ENCODE results near the gene DNAH3. TPM values are rescaled to one million over a fixed set of nuclear protein-coding genes. Genes with fewer than 3 reads are reported as not detected.

DNAH3 gene
- total and polyA plus RNA-seq, 2 of the 8 experiments (the other 6 are each of a cell fraction or from before 2014, with no cell fraction given) = 0.57 to 0.71 TPM

DNA sequence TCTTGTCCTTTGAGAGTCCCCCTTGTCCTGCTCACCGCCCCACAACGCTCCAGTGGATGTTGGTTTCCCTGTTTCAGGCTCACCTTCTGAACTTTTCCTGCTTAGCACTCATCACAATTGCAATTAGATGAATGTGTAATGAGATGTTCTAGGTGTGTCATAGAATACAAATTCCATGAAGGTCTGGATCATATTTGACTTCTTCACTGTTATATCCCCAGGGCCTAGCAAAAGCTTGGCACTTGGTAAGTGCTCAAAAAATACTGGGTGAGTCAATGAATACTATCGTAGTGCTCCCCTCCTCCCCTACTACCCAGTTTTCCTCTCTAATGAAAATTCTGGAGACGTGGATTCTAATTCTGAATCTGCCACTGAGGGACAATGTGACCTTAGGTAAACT lies 33.1 kb downstream of the DNAH3 start:
- Histone ChIP-seq H2BK120ac (replicated peaks; ENCODE audit: low read depth, low read length) (no peak overlapping the region), H2AFZ (ENCODE audit: low read length) (no peak overlapping the region), H3K4me1 (replicated peaks in 1 of 4; ENCODE audit: control insufficient read depth in 3 of 4, insufficient read depth in 4 of 4, low read length in 3 of 4) (peaks cover 0 to 10% (median 5%) of the 10 kb centered on the region in 4 experiments; a peak in 3 of 7 replicates), H2BK12ac (ENCODE audit: low read depth, low read length) (no peak overlapping the region), H3K79me1 (ENCODE audit: low read depth, low read length) (no peaks in the 10 kb centered on the region), H2BK15ac (ENCODE audit: low read length) (no peak overlapping the region), H3K9me3 (ENCODE audit: insufficient read depth in 2 of 2, low read depth in 1 of 2, low read length in 1 of 2) (no peaks in the 10 kb centered on the region), H4K20me1 (replicated peaks in 1 of 2; ENCODE audit: control insufficient read depth in 1 of 2, insufficient read depth in 2 of 2, low read length in 2 of 2) (no peaks in the 10 kb centered on the region), H4K8ac (ENCODE audit: extremely low read depth, insufficient read depth, low read length) (no peak overlapping the region), H3K23me2 (ENCODE audit: low read depth, low read length) (no peaks in the 10 kb centered on the region), H3K23ac (ENCODE audit: insufficient read length) (no peak overlapping the region), H2BK5ac (ENCODE audit: low read depth, low read length) (no peak overlapping the region; the same call in 1 of the 2 replicates), H3K18ac (ENCODE audit: extremely low read depth, low read length) (no peak overlapping the region), H2AK5ac (ENCODE audit: low read depth, low read length) (no peak overlapping the region), H3K4me3 (ENCODE audit: extremely low read depth in 1 of 4, insufficient read depth in 2 of 4, low read depth in 3 of 4, low read length in 4 of 4) (no peak overlapping the region), H3K27ac (ENCODE audit: low read depth, low read length) (no peak overlapping the region), H3K4me2 (ENCODE audit: insufficient read depth in 1 of 2, low read depth in 2 of 2, low read length in 2 of 2) (no peak overlapping the region), H3K36me3 (ENCODE audit: control insufficient read depth in 2 of 4, insufficient read depth in 4 of 4, low read length in 3 of 4) (no peaks in the 10 kb centered on the region), H3K56ac (replicated peaks; ENCODE audit: insufficient read length, low read depth, low read length) (no peak overlapping the region), H4K91ac (replicated peaks; ENCODE audit: insufficient read length, low read length) (no peak overlapping the region), H3K4ac (replicated peaks; ENCODE audit: insufficient read length, low read depth, low read length) (no peak overlapping the region), H3K9ac (replicated peaks in 1 of 4; ENCODE audit: extremely low read depth in 1 of 4, low read depth in 3 of 4, low read length in 3 of 4) (no peak overlapping the region), H4K5ac (ENCODE audit: insufficient read length, low read depth, low read length) (no peak overlapping the region), H2BK20ac (ENCODE audit: low read length) (no peak overlapping the region), H3K14ac (ENCODE audit: insufficient read length) (no peak overlapping the region), H3K79me2 (ENCODE audit: control insufficient read depth in 1 of 2, insufficient read depth in 2 of 2, low read length in 2 of 2) (no peaks in the 10 kb centered on the region), H3K27me3 (replicated peaks in 1 of 4; ENCODE audit: control insufficient read depth in 3 of 4, extremely low read depth in 1 of 4, insufficient read depth in 3 of 4, low read length in 3 of 4) (no peaks in the 10 kb centered on the region)
- POLR2A ChIA-PET (ENCODE audit: partially characterized antibody) = no interaction called here
- DNase-seq (ENCODE audit: low read depth in 1 of 2, low spot score in 2 of 2) (no peak), FAIRE-seq (no peak)
- TF ChIP-seq NRF1 (IDR thresholded peaks at IDR 0.05; ENCODE audit: low read depth, low read length) (no peak), CHD2 (IDR thresholded peaks at IDR 0.05; ENCODE audit: low read length) (no peak), BCL11A (IDR thresholded peaks at IDR 0.05; ENCODE audit: low read depth in 2 of 2, low read length in 2 of 2) (no peak), JUND (IDR thresholded peaks at IDR 0.05; ENCODE audit: low read length) (no peak), FOSL1 (IDR thresholded peaks at IDR 0.05; ENCODE audit: insufficient read depth, low read depth, low read length) (no peak), EP300 (IDR thresholded peaks at IDR 0.05; ENCODE audit: borderline replicate concordance in 1 of 2, low read depth in 2 of 2, low read length in 2 of 2) (no peak), BRCA1 (IDR thresholded peaks at IDR 0.05; ENCODE audit: low read depth, low read length) (no peak), ZNF274 (IDR thresholded peaks at IDR 0.05; ENCODE audit: borderline replicate concordance, extremely low read depth, low read length) (no peak), CBX5 (IDR thresholded peaks at IDR 0.05; ENCODE audit: low read depth, low read length) (no peak)
- WGBS, 2 experiments (ENCODE audit: extremely low coverage in 1 of 2, insufficient coverage in 1 of 2, insufficient read length in 1 of 2, insufficient replicate concordance in 2 of 2, low coverage in 1 of 2, low lambda C conversion rate in 2 of 2, missing lambda C conversion rate in 1 of 2) = 96% methylated on average over 4 of the region's 4 CpGs; no CpG with 5 or more reads in 1 of the 2 experiments
- CTCF ChIA-PET (ENCODE audit: partially characterized antibody) = interaction anchor here (1.5 kb wide), 1 partner anchor 33 kb away, joined by 3 read pairs; no protein-coding TSS in a partner anchor

All from H1 (cell line).